ENCODE data around the gene ADAM11.
A peak's percentile ranks its signal among the peaks of the same experiment; 100 is the strongest.
"Not testable (repeated sequence)": the region's sequence is repeated elsewhere in the genome, so short reads cannot be mapped to it uniquely, and the experiment has no call there.

Gene ADAM11

GRCh38 chr17:44736551-44737240, 22.1 kb upstream of the ADAM11 start:
- TF ChIP-seq, protein P1, sequence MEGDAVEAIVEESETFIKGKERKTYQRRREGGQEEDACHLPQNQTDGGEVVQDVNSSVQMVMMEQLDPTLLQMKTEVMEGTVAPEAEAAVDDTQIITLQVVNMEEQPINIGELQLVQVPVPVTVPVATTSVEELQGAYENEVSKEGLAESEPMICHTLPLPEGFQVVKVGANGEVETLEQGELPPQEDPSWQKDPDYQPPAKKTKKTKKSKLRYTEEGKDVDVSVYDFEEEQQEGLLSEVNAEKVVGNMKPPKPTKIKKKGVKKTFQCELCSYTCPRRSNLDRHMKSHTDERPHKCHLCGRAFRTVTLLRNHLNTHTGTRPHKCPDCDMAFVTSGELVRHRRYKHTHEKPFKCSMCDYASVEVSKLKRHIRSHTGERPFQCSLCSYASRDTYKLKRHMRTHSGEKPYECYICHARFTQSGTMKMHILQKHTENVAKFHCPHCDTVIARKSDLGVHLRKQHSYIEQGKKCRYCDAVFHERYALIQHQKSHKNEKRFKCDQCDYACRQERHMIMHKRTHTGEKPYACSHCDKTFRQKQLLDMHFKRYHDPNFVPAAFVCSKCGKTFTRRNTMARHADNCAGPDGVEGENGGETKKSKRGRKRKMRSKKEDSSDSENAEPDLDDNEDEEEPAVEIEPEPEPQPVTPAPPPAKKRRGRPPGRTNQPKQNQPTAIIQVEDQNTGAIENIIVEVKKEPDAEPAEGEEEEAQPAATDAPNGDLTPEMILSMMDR (conservative IDR thresholded peaks at IDR 0.05; ENCODE audit: control insufficient read depth, insufficient read depth, low read depth, low read length) = no peak
- no peak for DNase-seq (ENCODE audit: low read depth)
- no peak overlapping the region for H3K4me3 ChIP-seq (ENCODE audit: control insufficient read depth, low read depth, low read length)

GRCh38 chr17:44738214-44738906, 20.4 kb upstream of the ADAM11 start:
- no peak overlapping the region for H3K4me3 ChIP-seq (ENCODE audit: control insufficient read depth, low read depth, low read length)
- DNase-seq (ENCODE audit: low read depth) = peak; percentile 40
- TF ChIP-seq, protein P1 (conservative IDR thresholded peaks at IDR 0.05; ENCODE audit: control insufficient read depth, insufficient read depth, low read depth, low read length) = no peak

GRCh38 chr17:44741316-44741715, 17.5 kb upstream of the ADAM11 start:
- no peak for DNase-seq (ENCODE audit: low read depth)
- TF ChIP-seq, protein P1 (conservative IDR thresholded peaks at IDR 0.05; ENCODE audit: control insufficient read depth, insufficient read depth, low read depth, low read length) = no peak
- no peak overlapping the region for H3K4me3 ChIP-seq (ENCODE audit: control insufficient read depth, low read depth, low read length)

- no peak overlapping the region for H3K4me3 ChIP-seq (ENCODE audit: control insufficient read depth, low read depth, low read length)
- no peak for DNase-seq (ENCODE audit: low read depth)
- TF ChIP-seq, protein P1 (conservative IDR thresholded peaks at IDR 0.05; ENCODE audit: control insufficient read depth, insufficient read depth, low read depth, low read length) = no peak
Measured at GRCh38 chr17:44745301-44745700, 13.5 kb upstream of the ADAM11 start.

- H3K4me3 ChIP-seq (ENCODE audit: control insufficient read depth, low read depth, low read length); DNase-seq (ENCODE audit: low read depth): not testable (repeated sequence)
Measured at GRCh38 chr17:44745738-44746137, 13.1 kb upstream of the ADAM11 start.

GRCh38 chr17:44747566-44747965, 11.2 kb upstream of the ADAM11 start:
- no peak for DNase-seq (ENCODE audit: low read depth)
- H3K4me3 ChIP-seq (ENCODE audit: control insufficient read depth, low read depth, low read length) = no peak overlapping the region
- TF ChIP-seq, protein P1 (conservative IDR thresholded peaks at IDR 0.05; ENCODE audit: control insufficient read depth, insufficient read depth, low read depth, low read length) = no peak

Measured in fibroblast of mammary gland (primary cell).